ENCODE data around the gene NIPA2.

DNA sequence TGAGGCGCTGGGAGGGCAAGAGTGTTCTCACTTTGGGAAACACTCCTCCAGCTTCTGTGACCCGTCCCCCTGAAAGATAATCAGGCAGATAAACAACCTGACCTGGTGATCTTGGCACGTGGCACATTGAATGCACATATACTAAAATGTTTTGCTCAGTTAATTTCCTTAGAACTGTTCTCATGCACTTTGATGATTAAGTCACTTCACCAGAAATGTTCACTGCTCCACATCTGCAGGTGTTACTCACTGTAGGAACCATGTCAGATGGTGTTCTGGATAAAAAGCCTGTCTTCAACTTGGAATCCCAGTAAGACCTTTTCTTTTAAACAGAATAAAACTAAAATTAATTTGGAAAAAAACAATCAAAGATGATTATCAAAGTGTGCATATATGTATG lies 24.6 kb upstream of the NIPA2 start:
- TF ChIP-seq, protein P1, sequence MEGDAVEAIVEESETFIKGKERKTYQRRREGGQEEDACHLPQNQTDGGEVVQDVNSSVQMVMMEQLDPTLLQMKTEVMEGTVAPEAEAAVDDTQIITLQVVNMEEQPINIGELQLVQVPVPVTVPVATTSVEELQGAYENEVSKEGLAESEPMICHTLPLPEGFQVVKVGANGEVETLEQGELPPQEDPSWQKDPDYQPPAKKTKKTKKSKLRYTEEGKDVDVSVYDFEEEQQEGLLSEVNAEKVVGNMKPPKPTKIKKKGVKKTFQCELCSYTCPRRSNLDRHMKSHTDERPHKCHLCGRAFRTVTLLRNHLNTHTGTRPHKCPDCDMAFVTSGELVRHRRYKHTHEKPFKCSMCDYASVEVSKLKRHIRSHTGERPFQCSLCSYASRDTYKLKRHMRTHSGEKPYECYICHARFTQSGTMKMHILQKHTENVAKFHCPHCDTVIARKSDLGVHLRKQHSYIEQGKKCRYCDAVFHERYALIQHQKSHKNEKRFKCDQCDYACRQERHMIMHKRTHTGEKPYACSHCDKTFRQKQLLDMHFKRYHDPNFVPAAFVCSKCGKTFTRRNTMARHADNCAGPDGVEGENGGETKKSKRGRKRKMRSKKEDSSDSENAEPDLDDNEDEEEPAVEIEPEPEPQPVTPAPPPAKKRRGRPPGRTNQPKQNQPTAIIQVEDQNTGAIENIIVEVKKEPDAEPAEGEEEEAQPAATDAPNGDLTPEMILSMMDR (conservative IDR thresholded peaks at IDR 0.05; ENCODE audit: low read length) = no peak
- TF ChIP-seq EZH2phosphoT487 (IDR thresholded peaks at IDR 0.05; ENCODE audit: borderline replicate concordance, low read depth, low read length) = no peak

Data from OCI-LY7 (cell line).